NCI-H526 treated with DMSO at 0.1 percent for 48 hours (cell line): Measurements from ENCODE around the gene FRMD1.

Experiments used
- DNase-seq: peaks from one replicate; lab custom pipeline; 2025; lab: John Stamatoyannopoulos, UW

The FRMD1 gene

GRCh38 chr6:168026925-168027324 lies 52.1 kb downstream of the FRMD1 start:
- DNase-seq: no peak

- no peak for DNase-seq
Measured at GRCh38 chr6:168025831-168026710, 52.9 kb downstream of the FRMD1 start.

- DNase-seq: no peak
Measured at GRCh38 chr6:168024951-168025510, 54.0 kb downstream of the FRMD1 start.

GRCh38 chr6:168022488-168023321 lies 56.3 kb downstream of the FRMD1 start:
- DNase-seq: no peak

- DNase-seq: no peak
Measured at GRCh38 chr6:168021581-168021980, 57.4 kb downstream of the FRMD1 start.

GRCh38 chr6:168020242-168020641 lies 58.8 kb downstream of the FRMD1 start:
- no peak for DNase-seq

GRCh38 chr6:168018664-168019063 lies 60.3 kb downstream of the FRMD1 start:
- DNase-seq: no peak

GRCh38 chr6:168017629-168018028 lies 61.4 kb downstream of the FRMD1 start:
- DNase-seq: no peak

- no peak for DNase-seq
Measured at GRCh38 chr6:168016721-168017525, 62.1 kb downstream of the FRMD1 start.

- no peak for DNase-seq
Measured at GRCh38 chr6:168016176-168016620, 62.8 kb downstream of the FRMD1 start.

GRCh38 chr6:168015482-168016175 lies 63.4 kb downstream of the FRMD1 start:
- DNase-seq: no peak

GRCh38 chr6:168015009-168015408 lies 64.0 kb downstream of the FRMD1 start:
- DNase-seq: no peak

- no peak for DNase-seq
Measured at GRCh38 chr6:168014428-168014827, 64.6 kb downstream of the FRMD1 start.

GRCh38 chr6:168013250-168013915 lies 65.6 kb downstream of the FRMD1 start:
- no peak for DNase-seq

- DNase-seq: no peak
Measured at GRCh38 chr6:168012431-168013249, 66.4 kb downstream of the FRMD1 start.

GRCh38 chr6:168011291-168011690 lies 67.7 kb downstream of the FRMD1 start:
- no peak for DNase-seq

- DNase-seq: no peak
Measured at GRCh38 chr6:168009331-168009730, 69.7 kb downstream of the FRMD1 start.

GRCh38 chr6:168007592-168008338 lies 71.2 kb downstream of the FRMD1 start:
- no peak for DNase-seq

- DNase-seq: no peak
Measured at GRCh38 chr6:168005796-168006195, 73.2 kb downstream of the FRMD1 start.
